SH-SY5Y (cell line): ENCODE measurements around the gene KCNK4.

Experiments used
- GATA2 ChIP-seq: IDR thresholded peaks from 2 replicates; pipeline ENCODE4 v1.6.1; 2011; ENCODE audit warnings: mild to moderate bottlenecking, low read depth, low read length
- GATA3 ChIP-seq: IDR thresholded peaks from 2 replicates; pipeline ENCODE4 v1.6.1; 2011; ENCODE audit warnings: low read depth, mild to moderate bottlenecking, low read length, moderate library complexity

The KCNK4 gene

DNA sequence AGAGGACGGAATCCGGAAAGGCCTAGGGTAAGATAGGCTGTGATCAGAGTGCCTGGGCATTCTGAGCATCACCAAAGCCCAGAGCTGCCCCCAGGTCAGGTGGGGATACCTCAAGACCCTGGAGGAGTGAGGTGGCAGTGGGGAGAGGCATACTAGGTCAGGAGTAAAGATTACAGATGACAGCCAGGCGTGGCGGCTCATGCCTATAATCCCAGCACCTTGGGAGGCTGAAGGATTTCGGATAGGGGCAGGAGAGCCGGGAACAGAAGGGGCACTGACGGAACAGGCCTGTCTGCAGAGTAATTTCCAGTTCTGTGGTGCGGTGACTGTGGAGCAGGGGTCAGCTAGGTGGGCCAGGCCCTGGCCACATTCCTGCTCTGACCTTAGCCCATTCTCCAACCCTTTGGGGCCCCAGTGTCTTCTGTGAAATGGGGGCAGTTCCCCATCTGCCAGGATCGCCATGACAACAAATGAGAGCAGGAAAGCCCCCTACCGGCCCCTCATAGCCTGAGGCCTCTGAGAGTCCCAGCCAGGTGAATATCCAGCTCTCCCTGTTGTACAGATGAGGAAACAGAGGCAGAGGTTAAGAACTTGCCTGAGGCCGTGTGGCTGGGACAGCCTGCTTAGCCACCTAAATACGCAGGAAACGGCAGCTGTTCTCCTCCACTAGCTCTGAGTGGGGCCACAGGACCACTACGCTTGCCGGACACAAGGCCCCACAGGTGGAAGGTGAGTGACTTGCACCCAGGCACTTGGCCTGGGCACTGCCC lies 15.9 kb upstream of the KCNK4 start:
- no peak for TF ChIP-seq GATA2
- no peak for TF ChIP-seq GATA3

DNA sequence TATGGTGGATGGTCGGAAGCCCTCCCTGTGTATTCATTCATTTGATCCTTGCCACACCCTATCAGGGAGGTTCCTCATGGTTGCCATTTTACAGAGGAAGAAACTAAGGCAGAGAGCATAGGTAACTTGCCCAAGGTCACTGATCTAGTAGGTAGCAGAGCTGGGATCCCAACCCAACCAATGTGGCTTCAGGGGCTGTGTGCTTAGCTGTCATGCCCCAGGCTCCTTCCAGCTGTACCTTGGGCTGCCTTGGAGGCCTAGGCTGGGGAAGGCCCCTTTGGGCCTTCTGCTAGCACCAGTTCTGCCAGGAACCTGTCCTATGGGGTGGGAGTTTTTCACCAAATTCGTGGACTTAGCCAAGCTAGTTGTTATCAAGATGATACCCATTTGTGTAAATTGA lies 15.3 kb upstream of the KCNK4 start:
- TF ChIP-seq GATA3 (no peak), GATA2 (no peak)

DNA sequence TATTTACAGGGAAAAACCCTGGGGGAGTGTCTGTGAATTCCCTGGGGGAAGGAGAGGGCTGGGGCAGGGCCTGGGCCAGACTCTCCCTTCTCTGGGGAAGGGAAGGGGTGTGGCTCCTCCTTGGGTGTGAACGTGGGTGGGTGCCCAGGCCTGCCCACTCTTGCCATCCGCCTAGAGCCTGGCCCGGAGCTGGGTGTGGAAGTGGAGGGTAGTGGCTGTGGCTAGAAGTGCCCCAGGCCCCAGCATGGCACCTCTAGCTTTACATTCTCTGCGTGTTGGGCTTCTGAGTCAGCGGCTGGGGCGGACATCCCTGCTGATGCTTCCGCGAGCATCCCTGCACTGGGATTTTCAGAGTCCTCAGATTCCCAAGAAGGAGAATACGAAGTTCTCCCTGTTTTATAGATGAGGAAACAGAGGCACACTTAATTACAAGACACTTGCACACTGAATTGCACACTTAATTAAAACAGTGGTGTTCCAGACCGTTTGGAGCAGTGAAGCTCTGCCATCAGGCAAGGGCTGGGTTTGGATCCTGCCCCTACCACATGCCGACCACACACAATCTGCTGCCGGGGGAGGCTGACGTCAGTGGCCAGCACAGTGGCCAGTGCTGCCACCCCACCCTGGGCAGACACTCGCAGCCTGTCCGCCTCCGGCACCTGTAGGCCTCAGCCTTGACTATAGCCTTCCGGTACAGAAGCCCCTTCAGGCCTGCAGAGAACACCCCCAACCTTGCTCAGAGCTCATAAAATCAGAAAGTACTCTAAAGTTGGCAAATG lies 14.3 kb upstream of the KCNK4 start:
- TF ChIP-seq GATA2, result no peak
- no peak for TF ChIP-seq GATA3

DNA sequence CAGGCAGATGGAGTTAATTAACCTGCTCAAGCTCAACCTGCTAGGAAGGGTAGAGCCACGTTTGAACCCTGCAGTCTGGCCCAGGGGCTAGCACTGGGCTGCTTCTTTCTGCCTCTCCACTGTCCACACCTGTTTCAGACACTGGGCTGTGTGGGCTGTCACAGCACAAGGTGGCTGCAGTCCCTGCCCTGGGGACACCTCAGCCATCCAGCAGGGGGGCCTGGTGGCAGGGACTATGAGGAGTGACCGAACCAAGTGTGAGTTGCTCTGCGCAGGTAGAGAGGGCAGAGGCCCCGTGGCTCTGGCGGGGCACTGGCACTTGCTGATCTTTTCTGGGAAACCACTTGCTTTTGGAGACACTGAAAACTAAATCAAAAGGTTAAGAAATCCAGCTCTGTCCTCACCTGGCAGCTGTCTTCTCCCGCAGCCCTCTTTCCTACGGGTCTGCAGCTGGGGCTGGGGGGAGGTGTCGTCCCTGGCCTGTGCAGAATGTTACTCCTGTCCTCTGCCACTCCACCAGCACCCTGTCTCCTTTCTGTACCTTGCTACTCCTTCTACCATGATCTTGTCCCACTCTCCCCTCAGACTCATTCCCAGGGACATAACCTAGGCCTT lies 12.4 kb upstream of the KCNK4 start:
- no peak for TF ChIP-seq GATA3
- no peak for TF ChIP-seq GATA2

DNA sequence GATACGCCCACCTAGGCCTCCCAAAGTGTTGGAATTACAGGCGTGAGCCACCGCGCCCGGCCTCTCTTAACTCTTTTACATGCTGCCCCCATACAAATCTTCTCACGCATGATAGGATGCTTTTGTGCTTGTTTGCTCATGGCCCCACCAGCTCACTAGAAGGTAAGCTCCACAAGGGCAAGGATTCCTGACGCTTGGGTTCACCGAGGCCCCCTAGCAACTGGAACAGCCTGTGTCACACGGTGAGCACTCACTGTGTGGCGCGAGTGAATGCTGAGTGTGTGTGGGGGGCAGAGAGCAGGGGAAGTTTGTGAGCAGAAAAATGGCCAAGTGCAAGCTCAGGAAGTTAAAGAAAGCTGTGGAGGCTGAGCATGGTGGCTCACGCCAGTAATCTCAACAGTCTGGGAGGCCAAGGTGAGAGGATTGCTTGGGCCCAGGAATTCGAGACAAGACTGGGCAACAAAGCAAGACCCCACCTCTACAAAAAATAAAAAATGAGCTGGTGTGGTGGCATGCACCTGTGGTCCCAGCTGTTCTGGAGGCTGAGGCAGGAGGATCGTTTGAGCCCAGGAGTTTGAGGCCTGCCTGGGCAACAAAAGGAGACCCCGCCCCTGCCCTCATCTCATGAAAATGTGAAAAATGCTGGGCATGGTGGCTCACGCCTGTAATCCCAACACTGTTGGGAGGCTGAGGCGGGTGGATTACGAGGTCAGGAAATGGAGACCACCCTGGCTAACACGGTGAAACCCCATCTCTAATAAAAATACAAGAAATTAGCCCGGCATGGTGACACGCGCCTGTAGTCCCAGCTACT lies 8.9 kb upstream of the KCNK4 start:
- no peak for TF ChIP-seq GATA2
- no peak for TF ChIP-seq GATA3

DNA sequence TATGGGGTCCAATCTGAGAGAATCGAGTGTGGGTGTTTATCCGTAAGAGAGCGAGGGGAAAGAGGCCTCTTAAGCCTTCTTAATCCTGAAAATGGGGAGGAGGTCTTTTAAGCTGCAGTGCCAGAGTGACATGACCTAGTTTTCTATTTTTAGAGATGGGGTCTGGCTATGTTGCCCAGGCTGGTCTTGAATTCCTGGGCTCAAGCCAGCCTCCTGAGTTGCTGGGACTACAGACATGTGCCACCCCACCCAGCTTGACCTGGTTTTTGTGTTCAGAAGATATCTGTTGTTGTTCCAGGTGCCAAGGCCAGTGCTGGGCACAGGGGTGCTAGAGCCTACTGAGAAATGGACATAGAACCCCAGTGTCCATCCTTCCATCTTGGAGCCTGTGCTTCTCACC lies 8.0 kb upstream of the KCNK4 start:
- TF ChIP-seq GATA3, result no peak
- TF ChIP-seq GATA2, result no peak

DNA sequence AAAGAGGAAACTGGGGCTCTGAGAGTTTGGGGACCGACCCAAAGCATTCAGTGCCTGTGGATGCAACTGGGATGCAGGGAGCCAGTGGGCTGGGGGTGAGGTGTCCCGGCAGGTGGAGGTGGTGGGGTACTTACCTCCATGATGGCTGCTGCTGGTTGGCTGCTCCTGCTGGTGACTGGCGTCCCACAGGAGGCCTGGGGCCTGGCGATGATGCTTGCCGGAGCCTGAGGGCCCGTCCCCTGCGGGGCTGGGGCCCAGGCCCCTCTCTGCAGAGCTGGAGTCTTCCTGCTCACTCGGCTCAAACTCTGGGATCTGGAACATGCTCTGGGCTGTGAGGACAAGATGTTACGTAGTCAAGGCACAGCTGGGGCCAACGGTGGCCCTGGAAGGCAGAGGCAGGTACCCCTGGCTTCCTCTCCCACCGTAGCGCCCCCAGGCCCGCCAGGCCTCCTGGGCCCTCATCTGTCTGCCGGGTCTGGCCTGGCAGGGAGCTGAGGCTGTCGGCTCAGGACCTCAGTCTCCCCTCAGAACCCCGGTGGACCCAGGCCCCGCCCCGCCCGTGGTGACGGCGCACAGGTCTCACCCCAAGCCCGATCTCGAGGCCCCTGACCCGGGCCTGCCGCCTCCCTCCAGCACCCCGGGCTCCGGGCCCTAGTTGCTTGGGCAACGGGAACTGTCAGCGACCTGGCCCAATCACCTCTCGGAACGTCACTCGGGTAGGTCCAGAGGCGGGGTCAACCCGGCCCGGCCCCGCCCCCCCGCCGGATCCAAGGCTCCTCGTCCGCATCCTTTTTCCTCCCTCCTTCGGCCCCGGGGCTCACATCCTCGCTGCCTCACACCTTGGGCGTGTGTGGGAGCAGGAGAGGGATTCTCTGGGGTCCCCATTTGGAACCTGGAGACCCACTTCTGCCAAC lies 6.8 kb upstream of the KCNK4 start, which contains the start of gene BAD:
Gene BAD, minus strand, starts transcription at position 618 of the 914 bp plus-strand sequence. Its CDS starts 297 bp downstream, at position 321.
- TF ChIP-seq GATA2 (no peak), GATA3 (no peak)

DNA sequence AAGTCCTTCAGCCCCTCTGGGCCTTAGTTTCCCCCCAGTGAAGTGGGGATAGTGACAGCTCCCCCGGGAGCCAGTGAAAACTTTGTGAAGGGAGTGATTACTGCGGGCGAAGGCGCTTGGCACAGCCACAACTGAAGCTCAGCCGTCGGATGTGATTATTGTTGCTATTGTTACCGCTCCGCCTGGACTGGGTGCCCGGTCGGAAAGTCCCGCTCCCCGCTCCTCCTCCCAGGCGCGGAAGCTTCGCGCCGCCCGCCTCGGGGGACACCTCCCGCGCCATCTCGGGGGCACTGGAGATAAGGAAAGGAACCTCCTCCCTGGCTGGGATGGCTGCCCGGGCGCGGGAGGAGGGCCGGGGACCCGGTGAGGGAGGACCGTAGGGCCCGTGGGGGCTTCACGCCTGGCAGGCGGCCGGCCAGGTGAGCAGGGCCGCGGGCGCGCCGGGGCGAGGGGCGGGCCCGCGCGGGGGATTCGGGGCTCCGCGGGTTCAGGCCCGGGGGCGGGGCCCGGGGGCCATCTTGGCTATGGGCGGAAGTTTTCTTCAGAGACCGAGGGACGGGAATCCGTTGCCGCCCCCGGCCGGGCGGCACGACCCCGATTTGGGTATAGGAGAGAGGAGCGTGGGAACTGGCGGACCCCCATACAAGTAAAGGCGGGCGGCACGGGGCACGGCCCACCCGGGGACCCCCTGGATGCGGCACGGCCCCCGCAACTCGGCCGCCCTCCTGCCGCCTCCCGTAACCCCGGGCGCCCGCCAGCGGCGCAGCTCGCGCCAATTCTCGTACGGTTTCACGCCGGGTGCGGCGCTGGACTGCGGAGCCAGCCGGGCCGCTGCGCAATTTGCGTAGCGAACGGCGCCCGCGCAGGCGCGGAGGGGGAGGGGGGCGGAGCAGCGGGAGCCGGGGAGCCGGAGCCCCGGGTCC lies 5.9 kb upstream of the KCNK4 start, which contains the start of gene GPR137:
Gene GPR137, plus strand, starts transcription at position 887 of the 923 bp plus-strand sequence. CDS start 677 bp downstream, outside the sequence.
- TF ChIP-seq GATA2, result peak; percentile 63
- TF ChIP-seq GATA3, result no peak

DNA sequence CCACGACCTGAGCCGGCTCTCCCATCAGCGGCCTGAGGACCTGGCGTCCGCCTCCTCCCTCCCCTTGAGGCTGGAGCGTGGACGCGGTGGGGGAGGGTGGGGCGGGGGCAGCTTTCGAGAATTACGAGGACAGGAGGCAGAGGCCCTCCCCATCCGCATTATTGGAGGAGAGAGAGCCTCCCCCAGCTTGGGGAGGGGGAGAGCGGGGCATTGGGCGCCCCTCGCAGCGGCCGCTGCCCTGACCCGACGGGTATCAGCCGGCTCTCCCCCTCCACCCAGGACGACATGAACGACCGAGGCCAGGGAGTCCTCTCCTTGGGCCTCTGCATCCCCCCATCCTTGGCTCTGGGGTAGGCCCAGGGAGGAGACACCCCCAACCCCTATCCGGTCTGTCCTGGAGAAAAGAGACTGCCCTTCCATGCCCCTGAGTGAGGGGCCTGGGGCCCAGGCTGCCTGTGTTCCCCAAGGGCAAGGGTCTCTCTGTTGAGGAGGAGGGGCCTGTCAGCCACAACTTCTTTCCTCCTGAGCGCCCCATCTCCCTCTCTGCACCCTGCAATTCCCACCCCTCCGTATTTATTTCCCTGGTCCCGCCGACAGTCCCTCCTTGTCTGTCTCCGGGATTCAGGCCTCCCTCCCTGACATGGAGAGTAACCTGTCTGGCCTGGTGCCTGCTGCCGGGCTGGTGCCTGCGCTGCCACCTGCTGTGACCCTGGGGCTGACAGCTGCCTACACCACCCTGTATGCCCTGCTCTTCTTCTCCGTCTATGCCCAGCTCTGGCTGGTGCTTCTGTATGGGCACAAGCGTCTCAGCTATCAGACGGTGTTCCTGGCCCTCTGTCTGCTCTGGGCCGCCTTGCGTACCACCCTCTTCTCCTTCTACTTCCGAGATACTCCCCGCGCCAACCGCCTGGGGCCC lies 5.0 kb upstream of the KCNK4 start:
- TF ChIP-seq GATA3 (no peak), GATA2 (no peak)

DNA sequence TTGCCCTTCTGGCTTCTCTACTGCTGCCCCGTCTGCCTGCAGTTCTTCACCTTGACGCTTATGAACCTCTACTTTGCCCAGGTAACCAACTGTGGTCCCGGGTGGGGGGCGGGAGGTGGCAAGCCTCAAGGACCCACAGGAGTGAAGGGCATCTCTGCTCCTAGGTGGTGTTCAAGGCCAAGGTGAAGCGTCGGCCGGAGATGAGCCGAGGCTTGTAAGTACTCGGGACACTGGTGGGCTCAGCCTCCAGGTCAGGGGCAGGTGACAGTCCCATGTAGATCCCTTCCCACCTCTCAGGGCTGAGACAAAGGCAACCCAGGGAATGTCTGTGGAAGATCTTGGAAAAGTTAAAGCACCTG lies 4.3 kb upstream of the KCNK4 start:
- TF ChIP-seq GATA2, result no peak
- TF ChIP-seq GATA3, result no peak
